IMR-90 (cell line): Measurements from ENCODE around the gene CDK17. TPM values are rescaled to one million over a fixed set of nuclear protein-coding genes. Genes with fewer than 3 reads are reported as not detected.

Experiments used
- ATAC-seq: fragments of 200-7000 bp; cut with Tn5 transposase; 2 replicates; pipeline ENCODE4 v1.9.1; 2020; ENCODE audit warnings: low read depth, mild to moderate bottlenecking, moderate library complexity
- BruUV-seq: library from RNA; stranded (reverse); fragments of 400-500 nt; replicated peaks from 2 replicates; lab custom pipeline; 2021; lab: Mats Ljungman, UMichigan
- CTCF ChIA-PET: fragments of 300-600 bp; formaldehyde crosslinking; extraction: SDS; loops from one replicate; lab custom pipeline; 2021; ENCODE audit warnings: antibody characterized with exemption; lab: Yijun Ruan, JAX
- POLR2A ChIA-PET: fragments of 300-600 bp; sonication (Branson Sonifier 250); formaldehyde crosslinking; loops from one replicate; lab custom pipeline; 2022; ENCODE audit warnings: antibody characterized with exemption; ENCODE audit not compliant: unreplicated experiment; lab: Charles Lee
- DNase-seq: peaks from one replicate; pipeline ENCODE4 v3.0.0; 2013
- H2AFZ ChIP-seq: replicated peaks from 2 replicates; pipeline ENCODE3; 2013; ENCODE audit warnings: low read length, mild to moderate bottlenecking; ENCODE audit not compliant: poor library complexity
- H2AK5ac ChIP-seq: 2 replicates; pipeline ENCODE4 v1.6.1; 2013; ENCODE audit warnings: low read depth, low read length, inconsistent platforms
- H2AK9ac ChIP-seq: replicated peaks from 2 replicates; pipeline ENCODE3; 2013; ENCODE audit warnings: mild to moderate bottlenecking, low read depth, low read length, moderate library complexity; ENCODE audit not compliant: poor library complexity
- H2BK120ac ChIP-seq: 2 replicates; pipeline ENCODE4 v1.6.1; 2013; ENCODE audit warnings: low read depth, low read length, inconsistent platforms
- H2BK15ac ChIP-seq: 3 replicates; pipeline ENCODE4 v1.6.1; 2013; ENCODE audit warnings: low read depth, low read length, inconsistent platforms
- H2BK20ac ChIP-seq: 2 replicates; pipeline ENCODE4 v1.6.1; 2013; ENCODE audit warnings: low read depth, mild to moderate bottlenecking, inconsistent platforms, low read length, moderate library complexity
- H2BK5ac ChIP-seq: 2 replicates; pipeline ENCODE4 v1.6.1; 2013; ENCODE audit warnings: mild to moderate bottlenecking, low read depth, low read length, inconsistent platforms; ENCODE audit not compliant: poor library complexity, severe bottlenecking
- H3K14ac ChIP-seq: replicated peaks from 2 replicates; pipeline ENCODE4 v1.6.1; 2013; ENCODE audit warnings: low read depth, low read length, inconsistent platforms
- H3K18ac ChIP-seq: 2 replicates; pipeline ENCODE4 v1.6.1; 2013; ENCODE audit warnings: low read depth, low read length, control low read depth
- H3K23ac ChIP-seq: 2 replicates; pipeline ENCODE4 v1.6.1; 2013; ENCODE audit warnings: low read depth, low read length, inconsistent platforms
- H3K27ac ChIP-seq: 2 replicates; pipeline ENCODE4 v1.5.1; 2013; ENCODE audit warnings: mild to moderate bottlenecking, control low read depth, low read length; ENCODE audit not compliant: insufficient read depth
- H3K27me3 ChIP-seq: 2 replicates; pipeline ENCODE4 v1.6.1; 2013; ENCODE audit warnings: low read length; ENCODE audit not compliant: control insufficient read depth, insufficient read depth
- H3K36me3 ChIP-seq: 2 replicates; pipeline ENCODE4 v1.6.1; 2013; ENCODE audit warnings: low read length, mixed read lengths; ENCODE audit not compliant: control insufficient read depth, insufficient read depth
- H3K4ac ChIP-seq: 2 replicates; pipeline ENCODE4 v1.6.1; 2013; ENCODE audit warnings: low read depth, low read length, inconsistent platforms
- H3K4me1 ChIP-seq: 2 replicates; pipeline ENCODE4 v1.6.1; 2013; ENCODE audit warnings: low read length, mixed read lengths; ENCODE audit not compliant: control insufficient read depth, insufficient read depth
- H3K4me2 ChIP-seq: 2 replicates; pipeline ENCODE4 v1.6.1; 2013; ENCODE audit warnings: low read depth, mild to moderate bottlenecking, control low read depth, low read length, moderate library complexity
- H3K4me3 ChIP-seq: 2 replicates; pipeline ENCODE4 v1.5.1; 2013; ENCODE audit warnings: low read depth, mild to moderate bottlenecking, control low read depth, low read length, moderate library complexity; ENCODE audit not compliant: insufficient read depth
- H3K56ac ChIP-seq: 2 replicates; pipeline ENCODE4 v1.6.1; 2013; ENCODE audit warnings: low read length, inconsistent platforms; ENCODE audit not compliant: insufficient read depth; ENCODE audit errors: extremely low read depth
- H3K79me1 ChIP-seq, 2 experiments: 2 replicates each; pipeline ENCODE4 v1.6.1; 2013; ENCODE audit warnings: low read length in 2 of 2, inconsistent platforms in 1 of 2, low read depth in 1 of 2
- H3K9ac ChIP-seq: 2 replicates; pipeline ENCODE4 v1.6.1; 2013; ENCODE audit warnings: low read depth, low read length, control low read depth
- H3K9me1 ChIP-seq: 2 replicates; pipeline ENCODE4 v1.6.1; 2013; ENCODE audit warnings: low read length, inconsistent platforms; ENCODE audit not compliant: insufficient read depth
- H3K9me3 ChIP-seq: 2 replicates; pipeline ENCODE4 v1.6.1; 2013; ENCODE audit warnings: low read length; ENCODE audit not compliant: control insufficient read depth, insufficient read depth
- H4K20me1 ChIP-seq: 2 replicates; pipeline ENCODE4 v1.6.1; 2013; ENCODE audit warnings: low read length, inconsistent platforms; ENCODE audit not compliant: insufficient read depth
- H4K5ac ChIP-seq: 2 replicates; pipeline ENCODE4 v1.6.1; 2013; ENCODE audit warnings: mild to moderate bottlenecking, low read depth, low read length, control low read depth
- H4K8ac ChIP-seq, 2 experiments: 2 replicates each; pipeline ENCODE4 v1.6.1; 2013; ENCODE audit warnings: low read depth in 2 of 2, low read length in 2 of 2, control low read depth in 1 of 2, inconsistent platforms in 1 of 2
- H4K91ac ChIP-seq: 2 replicates; pipeline ENCODE4 v1.6.1; 2013; ENCODE audit warnings: low read depth, low read length, inconsistent platforms; ENCODE audit not compliant: insufficient read depth
- BHLHE40 ChIP-seq: fragments of 150-350 bp; IDR thresholded peaks from 2 replicates; pipeline ENCODE4 v1.6.1; 2016; ENCODE audit warnings: mild to moderate bottlenecking, low read depth, low read length
- CEBPB ChIP-seq: IDR thresholded peaks from 2 replicates; pipeline ENCODE4 v1.6.1; 2012; ENCODE audit warnings: low read depth, low read length, improper control_type of control experiment
- CHD1 ChIP-seq: IDR thresholded peaks from 2 replicates; pipeline ENCODE4 v1.6.1; 2012; ENCODE audit warnings: low read depth, low read length, improper control_type of control experiment
- FOS ChIP-seq: fragments of 150-350 bp; IDR thresholded peaks from 2 replicates; pipeline ENCODE4 v1.6.1; 2016; ENCODE audit warnings: low read depth, low read length
- MAFK ChIP-seq: IDR thresholded peaks from 2 replicates; pipeline ENCODE4 v1.6.1; 2012; ENCODE audit warnings: low read depth, low read length, improper control_type of control experiment
- MAZ ChIP-seq: IDR thresholded peaks from 2 replicates; pipeline ENCODE4 v1.6.1; 2012; ENCODE audit warnings: low read depth, mild to moderate bottlenecking, low read length, improper control_type of control experiment, moderate library complexity, borderline replicate concordance
- MXI1 ChIP-seq: IDR thresholded peaks from 2 replicates; pipeline ENCODE4 v1.6.1; 2012; ENCODE audit warnings: low read depth, mild to moderate bottlenecking, low read length, moderate library complexity, borderline replicate concordance
- NFE2L2 ChIP-seq: fragments of 150-350 bp; IDR thresholded peaks from 2 replicates; pipeline ENCODE4 v1.6.1; 2016; ENCODE audit warnings: low read depth, mild to moderate bottlenecking, low read length
- POLR2A ChIP-seq: IDR thresholded peaks from 2 replicates; pipeline ENCODE4 v1.6.1; 2012; ENCODE audit warnings: mild to moderate bottlenecking, low read depth, low read length
- RAD21 ChIP-seq: IDR thresholded peaks from 2 replicates; pipeline ENCODE4 v1.6.1; 2012; ENCODE audit warnings: low read length, improper control_type of control experiment
- RCOR1 ChIP-seq: IDR thresholded peaks from 2 replicates; pipeline ENCODE4 v1.6.1; 2012; ENCODE audit warnings: mild to moderate bottlenecking, low read length, improper control_type of control experiment; ENCODE audit not compliant: insufficient replicate concordance
- RFX5 ChIP-seq: IDR thresholded peaks from 2 replicates; pipeline ENCODE4 v1.8.0; 2012; ENCODE audit warnings: low read depth, mild to moderate bottlenecking, low read length, moderate library complexity
- SMC3 ChIP-seq: fragments of 150-350 bp; IDR thresholded peaks from 2 replicates; pipeline ENCODE4 v1.6.1; 2016; ENCODE audit warnings: low read depth, mild to moderate bottlenecking, antibody characterized with exemption, low read length, moderate library complexity
- WGBS, 2 experiments: methylation state at CpG; one replicate each; pipeline versions ENCODE4 v1.1.5 to v1.1.7; 2013; ENCODE audit warnings: missing lambda C conversion rate in 2 of 2; ENCODE audit not compliant: insufficient read length in 1 of 2; ENCODE audit errors: extremely low coverage in 2 of 2; 5-methylcytosine and 5-hydroxymethylcytosine counted together
- dilution Hi-C: fragments of 300-500 bp; cut with HindIII; formaldehyde crosslinking; loops from one replicate; pipeline ENCODE4 v1.14.3; 2018; ENCODE audit warnings: low sequenced_read_pairs; ENCODE audit not compliant: unreplicated experiment
- in situ Hi-C: fragments of 300-500 bp; cut with MboI; formaldehyde crosslinking; loops from 3 replicates; pipeline ENCODE4 v1.14.3; 2019; ENCODE audit warnings: low sequenced_read_pairs, inconsistent platforms, mixed read lengths
- intact Hi-C: fragments of 100-400 bp; cut with micrococcal nuclease; formaldehyde crosslinking; loops from 2 replicates; pipeline ENCODE4 v1.10.0; 2022
- polyA plus RNA-seq, 3 experiments: library from polyadenylated mRNA; depleted of rRNA; stranded (reverse); fragments of >200 nt; gene quantifications; 2 replicates each; pipeline ENCODE4 v1.2.3, GENCODE V29; 2012; ENCODE audit warnings: low replicate concordance in 1 of 3
- total RNA-seq: library from RNA; depleted of rRNA; stranded (reverse); fragments of >200 nt; gene quantifications from 2 replicates; pipeline ENCODE4 v1.2.3, GENCODE V29; 2012
- TF ChIP-seq, protein P1 (sequence below): fragments of 150-350 bp; IDR thresholded peaks from 2 replicates; pipeline ENCODE4 v1.6.1; 2017; ENCODE audit warnings: mild to moderate bottlenecking, antibody characterized with exemption, low read length, low read depth
- TF ChIP-seq, protein P2 (sequence below): conservative IDR thresholded peaks from 2 replicates; pipeline ENCODE4 v1.5.1; 2012; ENCODE audit warnings: mild to moderate bottlenecking, low read depth, low read length, improper control_type of control experiment
- TF ChIP-seq, protein P3 (sequence below): fragments of 150-350 bp; IDR thresholded peaks from 2 replicates; pipeline ENCODE4 v1.6.1; 2016; ENCODE audit warnings: low read depth, mild to moderate bottlenecking, low read length, moderate library complexity, borderline replicate concordance

Gene CDK17
- total and polyA plus RNA-seq, 2 of the 4 experiments (the other 2 are of a cell fraction) = 14.5 to 50.2 TPM

DNA sequence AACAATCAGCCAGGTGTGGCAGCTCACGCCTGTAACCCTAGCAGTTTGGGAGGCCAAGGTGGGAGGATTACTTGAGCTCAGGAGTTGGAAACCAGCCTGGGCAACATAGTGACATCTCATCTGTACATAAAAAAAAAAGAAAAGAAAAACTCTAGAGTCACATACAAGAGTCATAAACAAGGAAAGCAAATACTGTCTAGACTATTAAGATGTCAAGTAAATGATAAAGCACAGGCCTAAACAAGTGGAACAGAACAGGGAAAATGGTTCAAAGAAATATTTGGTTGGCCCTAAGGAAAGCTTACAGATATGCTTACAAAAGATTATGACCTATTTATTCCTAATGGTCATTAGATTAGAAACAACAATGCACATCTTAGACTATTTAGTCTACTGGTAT lies 12.3 kb downstream of the CDK17 start:
- Histone ChIP-seq H3K9ac (no peak overlapping the region), H4K5ac (no peak overlapping the region), H4K91ac (no peak overlapping the region), H2BK20ac (no peak overlapping the region), H3K18ac (no peak overlapping the region), H3K23ac (no peak overlapping the region), H2BK120ac (no peak overlapping the region), H3K4me2 (no peak overlapping the region), H4K20me1 (peaks cover 96% of the 10 kb centered on the region), H2AFZ (no peak overlapping the region), H2BK5ac (no peak overlapping the region), H3K56ac (no peak overlapping the region), H2BK15ac (no peak overlapping the region), H4K8ac (no peak overlapping the region), H3K9me1 (peaks cover 9% of the 10 kb centered on the region), H3K4me1 (no peaks in the 10 kb centered on the region), H3K27ac (no peak overlapping the region), H3K14ac (no peak overlapping the region), H3K9me3 (no peaks in the 10 kb centered on the region; the same call in 1 of the 2 replicates), H2AK9ac (no peak overlapping the region), H3K4ac (no peak overlapping the region), H3K36me3 (peaks cover 4% of the 10 kb centered on the region), H3K4me3 (no peak overlapping the region), H2AK5ac (no peak overlapping the region), H3K27me3 (no peaks in the 10 kb centered on the region), H3K79me1 (peaks cover 3 to 59% of the 10 kb centered on the region in 2 experiments; a peak in 3 of 4 replicates)
- dilution Hi-C loops = no loop called here
- DNase-seq (no peak), ATAC-seq (no peak)
- BruUV-seq = no TSS peak
- no CpG with 5 or more reads among the region's 1 CpG for WGBS, 2 experiments
- ChIA-PET CTCF (no interaction called here), POLR2A (no interaction called here)
- in situ Hi-C loops = no loop called here
- TF ChIP-seq, protein P1, sequence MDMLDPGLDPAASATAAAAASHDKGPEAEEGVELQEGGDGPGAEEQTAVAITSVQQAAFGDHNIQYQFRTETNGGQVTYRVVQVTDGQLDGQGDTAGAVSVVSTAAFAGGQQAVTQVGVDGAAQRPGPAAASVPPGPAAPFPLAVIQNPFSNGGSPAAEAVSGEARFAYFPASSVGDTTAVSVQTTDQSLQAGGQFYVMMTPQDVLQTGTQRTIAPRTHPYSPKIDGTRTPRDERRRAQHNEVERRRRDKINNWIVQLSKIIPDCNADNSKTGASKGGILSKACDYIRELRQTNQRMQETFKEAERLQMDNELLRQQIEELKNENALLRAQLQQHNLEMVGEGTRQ = no peak
- TF ChIP-seq CEBPB = no peak
- TF ChIP-seq MAFK = no peak
- TF ChIP-seq, protein P2, sequence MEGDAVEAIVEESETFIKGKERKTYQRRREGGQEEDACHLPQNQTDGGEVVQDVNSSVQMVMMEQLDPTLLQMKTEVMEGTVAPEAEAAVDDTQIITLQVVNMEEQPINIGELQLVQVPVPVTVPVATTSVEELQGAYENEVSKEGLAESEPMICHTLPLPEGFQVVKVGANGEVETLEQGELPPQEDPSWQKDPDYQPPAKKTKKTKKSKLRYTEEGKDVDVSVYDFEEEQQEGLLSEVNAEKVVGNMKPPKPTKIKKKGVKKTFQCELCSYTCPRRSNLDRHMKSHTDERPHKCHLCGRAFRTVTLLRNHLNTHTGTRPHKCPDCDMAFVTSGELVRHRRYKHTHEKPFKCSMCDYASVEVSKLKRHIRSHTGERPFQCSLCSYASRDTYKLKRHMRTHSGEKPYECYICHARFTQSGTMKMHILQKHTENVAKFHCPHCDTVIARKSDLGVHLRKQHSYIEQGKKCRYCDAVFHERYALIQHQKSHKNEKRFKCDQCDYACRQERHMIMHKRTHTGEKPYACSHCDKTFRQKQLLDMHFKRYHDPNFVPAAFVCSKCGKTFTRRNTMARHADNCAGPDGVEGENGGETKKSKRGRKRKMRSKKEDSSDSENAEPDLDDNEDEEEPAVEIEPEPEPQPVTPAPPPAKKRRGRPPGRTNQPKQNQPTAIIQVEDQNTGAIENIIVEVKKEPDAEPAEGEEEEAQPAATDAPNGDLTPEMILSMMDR = no peak
- TF ChIP-seq MAZ = no peak
- TF ChIP-seq RAD21 = no peak
- TF ChIP-seq POLR2A = no peak
- TF ChIP-seq RCOR1 = no peak
- TF ChIP-seq FOS = no peak
- no peak for TF ChIP-seq SMC3
- no peak for TF ChIP-seq NFE2L2
- TF ChIP-seq MXI1 = no peak
- TF ChIP-seq, protein P3, sequence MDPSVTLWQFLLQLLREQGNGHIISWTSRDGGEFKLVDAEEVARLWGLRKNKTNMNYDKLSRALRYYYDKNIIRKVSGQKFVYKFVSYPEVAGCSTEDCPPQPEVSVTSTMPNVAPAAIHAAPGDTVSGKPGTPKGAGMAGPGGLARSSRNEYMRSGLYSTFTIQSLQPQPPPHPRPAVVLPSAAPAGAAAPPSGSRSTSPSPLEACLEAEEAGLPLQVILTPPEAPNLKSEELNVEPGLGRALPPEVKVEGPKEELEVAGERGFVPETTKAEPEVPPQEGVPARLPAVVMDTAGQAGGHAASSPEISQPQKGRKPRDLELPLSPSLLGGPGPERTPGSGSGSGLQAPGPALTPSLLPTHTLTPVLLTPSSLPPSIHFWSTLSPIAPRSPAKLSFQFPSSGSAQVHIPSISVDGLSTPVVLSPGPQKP = no peak
- no peak for TF ChIP-seq CHD1
- TF ChIP-seq BHLHE40 = no peak
- TF ChIP-seq RFX5 = no peak
- intact Hi-C loops = no loop called here
